ENCODE data around the gene RAI1. TPM values are rescaled to one million over a fixed set of nuclear protein-coding genes. Genes with fewer than 3 reads are reported as not detected.

RAI1 gene
- total RNA-seq, 2 experiments from 2014 or later: 16.7 TPM

- H3K27me3 Mint-ChIP-seq: peaks cover 3% of the 10 kb centered on the region
- no peak overlapping the region for H3K4me3 Mint-ChIP-seq
- CTCF ChIA-PET: no interaction called here
- H3K4me1 Mint-ChIP-seq: peaks cover 19% of the 10 kb centered on the region
- DNase-seq: no peak
- no peaks in the 10 kb centered on the region for H3K9me3 Mint-ChIP-seq
- POLR2A ChIA-PET: no interaction called here
- no peaks in the 10 kb centered on the region for H3K36me3 Mint-ChIP-seq (ENCODE audit: low read depth)
- no peak overlapping the region for H3K27ac Mint-ChIP-seq
These were observed 62.9 kb downstream of the RAI1 start for GRCh38 chr17:17744116-17744515.

GRCh38 chr17:17745476-17746455 lies 64.5 kb downstream of the RAI1 start:
- POLR2A ChIA-PET: no interaction called here
- Mint-ChIP-seq H3K4me3 (no peak overlapping the region), H3K9me3 (no peaks in the 10 kb centered on the region), H3K36me3 (ENCODE audit: low read depth) (no peaks in the 10 kb centered on the region), H3K4me1 (peaks cover 28% of the 10 kb centered on the region), H3K27me3 (peaks cover 3% of the 10 kb centered on the region), H3K27ac (no peak overlapping the region)
- CTCF ChIA-PET: no interaction called here
- DNase-seq: no peak

GRCh38 chr17:17748179-17748578 lies 66.9 kb downstream of the RAI1 start:
- POLR2A ChIA-PET: interaction anchor here (1.7 to 3.8 kb wide), 2 partner anchors 33 to 88 kb away, joined by 5 to 16 read pairs; partner anchors contain the start of gene SREBF1
- no peak overlapping the region for H3K27ac Mint-ChIP-seq

GRCh38 chr17:17748604-17749003 lies 67.3 kb downstream of the RAI1 start:
- Mint-ChIP-seq H3K36me3 (ENCODE audit: low read depth) (no peaks in the 10 kb centered on the region), H3K4me3 (no peak overlapping the region), H3K27ac (no peak overlapping the region), H3K4me1 (peaks cover 49% of the 10 kb centered on the region), H3K27me3 (no peaks in the 10 kb centered on the region), H3K9me3 (no peaks in the 10 kb centered on the region)
- POLR2A ChIA-PET: interaction anchor here (1.8 to 3.8 kb wide), 2 partner anchors 8 to 87 kb away, joined by 6 to 16 read pairs; partner anchors contain the start of gene SREBF1
- CTCF ChIA-PET: no interaction called here
- no peak for DNase-seq

More at GRCh38 chr17:17748179-17748578, 66.9 kb downstream of the RAI1 start:
- Mint-ChIP-seq H3K9me3 (no peaks in the 10 kb centered on the region), H3K27me3 (no peaks in the 10 kb centered on the region), H3K4me3 (no peak overlapping the region), H3K4me1 (peaks cover 45% of the 10 kb centered on the region), H3K36me3 (ENCODE audit: low read depth) (no peaks in the 10 kb centered on the region)
- CTCF ChIA-PET: no interaction called here
- DNase-seq: no peak

- no peaks in the 10 kb centered on the region for H3K36me3 Mint-ChIP-seq (ENCODE audit: low read depth)
- peaks cover 52% of the 10 kb centered on the region for H3K4me1 Mint-ChIP-seq
- no peak for DNase-seq
- CTCF ChIA-PET: interaction anchor here (0.7 to 1.4 kb wide), 2 partner anchors 8 to 18 kb away, joined by 3 to 5 read pairs; no protein-coding TSS in a partner anchor
- POLR2A ChIA-PET: interaction anchor here (1.1 to 3.8 kb wide), 5 partner anchors 9 to 211 kb away, joined by 3 to 16 read pairs (median 6); partner anchors contain the start of gene SREBF1
- H3K27ac Mint-ChIP-seq: peak overlapping the region; percentile 57
- no peak overlapping the region for H3K4me3 Mint-ChIP-seq
- H3K27me3 Mint-ChIP-seq: no peaks in the 10 kb centered on the region
- H3K9me3 Mint-ChIP-seq: no peaks in the 10 kb centered on the region
These were observed 67.9 kb downstream of the RAI1 start for GRCh38 chr17:17749025-17749772.

GRCh38 chr17:17749921-17750320 lies 68.7 kb downstream of the RAI1 start:
- Mint-ChIP-seq H3K4me3 (no peak overlapping the region), H3K27ac (peak overlapping the region; percentile 57), H3K4me1 (peaks cover 52% of the 10 kb centered on the region), H3K9me3 (no peaks in the 10 kb centered on the region), H3K36me3 (ENCODE audit: low read depth) (no peaks in the 10 kb centered on the region), H3K27me3 (no peaks in the 10 kb centered on the region)
- DNase-seq: peak; percentile 70
- POLR2A ChIA-PET: interaction anchor here (0.9 to 3.8 kb wide), 6 partner anchors 10 to 210 kb away, joined by 3 to 16 read pairs (median 5); partner anchors contain the start of gene SREBF1
- CTCF ChIA-PET: interaction anchor here (0.6 to 1.4 kb wide), 3 partner anchors 9 to 634 kb away, joined by 3 to 5 read pairs (median 3); no protein-coding TSS in a partner anchor

GRCh38 chr17:17750881-17751280 lies 69.6 kb downstream of the RAI1 start:
- Mint-ChIP-seq H3K9me3 (no peaks in the 10 kb centered on the region), H3K36me3 (ENCODE audit: low read depth) (no peaks in the 10 kb centered on the region), H3K4me3 (peak overlapping the region; percentile 66), H3K4me1 (peaks cover 52% of the 10 kb centered on the region), H3K27me3 (no peaks in the 10 kb centered on the region), H3K27ac (peak overlapping the region; percentile 96)
- CTCF ChIA-PET: interaction anchor here (1.4 kb wide), 1 partner anchor 10 kb away, joined by 5 read pairs; no protein-coding TSS in a partner anchor
- POLR2A ChIA-PET: interaction anchor here (0.9 to 3.8 kb wide), 10 partner anchors 15 to 287 kb away, joined by 3 to 16 read pairs (median 5); partner anchors contain the start of gene SREBF1
- DNase-seq: peak; percentile 66

- DNase-seq: no peak
- Mint-ChIP-seq H3K9me3 (no peaks in the 10 kb centered on the region), H3K27ac (peak overlapping the region; percentile 96), H3K4me3 (peak overlapping the region; percentile 66), H3K27me3 (no peaks in the 10 kb centered on the region), H3K4me1 (peaks cover 55% of the 10 kb centered on the region), H3K36me3 (ENCODE audit: low read depth) (no peaks in the 10 kb centered on the region)
- ChIA-PET CTCF (no interaction called here), POLR2A (interaction anchor here (0.9 to 3.8 kb wide), 8 partner anchors 33 to 286 kb away, joined by 3 to 16 read pairs (median 5); partner anchors contain the start of gene SREBF1)
These were observed 70.3 kb downstream of the RAI1 start for GRCh38 chr17:17751489-17752088.

GRCh38 chr17:17752089-17752820 lies 71.0 kb downstream of the RAI1 start:
- POLR2A ChIA-PET: interaction anchor here (1.4 to 3.8 kb wide), 2 partner anchors 84 to 103 kb away, joined by 6 to 16 read pairs; partner anchors contain the start of gene SREBF1
- peak; percentile 98 for DNase-seq
- Mint-ChIP-seq H3K4me3 (peak overlapping the region; percentile 96), H3K36me3 (ENCODE audit: low read depth) (no peaks in the 10 kb centered on the region), H3K4me1 (peaks cover 59% of the 10 kb centered on the region), H3K9me3 (no peaks in the 10 kb centered on the region), H3K27ac (peak overlapping the region; percentile 96), H3K27me3 (no peaks in the 10 kb centered on the region)
- CTCF ChIA-PET: no interaction called here

GRCh38 chr17:17752821-17753321 lies 71.6 kb downstream of the RAI1 start:
- POLR2A ChIA-PET: interaction anchor here (1.0 to 1.2 kb wide), 2 partner anchors 40 to 83 kb away, joined by 3 to 5 read pairs; partner anchors contain the start of gene SREBF1
- CTCF ChIA-PET: no interaction called here

GRCh38 chr17:17754719-17755686 lies 73.7 kb downstream of the RAI1 start:
- CTCF ChIA-PET: no interaction called here
- H3K4me3 Mint-ChIP-seq: no peak overlapping the region
- no peak overlapping the region for H3K27ac Mint-ChIP-seq
- H3K4me1 Mint-ChIP-seq: peaks cover 47% of the 10 kb centered on the region
- POLR2A ChIA-PET: no interaction called here
- H3K36me3 Mint-ChIP-seq (ENCODE audit: low read depth): no peaks in the 10 kb centered on the region
- no peak for DNase-seq
- no peaks in the 10 kb centered on the region for H3K27me3 Mint-ChIP-seq
- no peaks in the 10 kb centered on the region for H3K9me3 Mint-ChIP-seq

More at GRCh38 chr17:17752821-17753321, 71.6 kb downstream of the RAI1 start:
- H3K27ac Mint-ChIP-seq: peak overlapping the region; percentile 91
- peak overlapping the region; percentile 96 for H3K4me3 Mint-ChIP-seq
- H3K27me3 Mint-ChIP-seq: no peaks in the 10 kb centered on the region
- no peaks in the 10 kb centered on the region for H3K9me3 Mint-ChIP-seq
- no peaks in the 10 kb centered on the region for H3K36me3 Mint-ChIP-seq (ENCODE audit: low read depth)
- DNase-seq: no peak
- H3K4me1 Mint-ChIP-seq: peaks cover 65% of the 10 kb centered on the region
